NT2/D1 (cell line): ENCODE measurements around the gene PAQR3.
"Not testable (repeated sequence)": the region's sequence is repeated elsewhere in the genome, so short reads cannot be mapped to it uniquely, and the experiment has no call there.

ENCODE experiments used
- DNase-seq: peaks from one replicate; pipeline ENCODE4 v3.0.0-alpha.2; 2011; ENCODE audit warnings: low read depth, low spot score
- H3K27me3 ChIP-seq: 2 replicates; pipeline ENCODE4 v1.6.0; 2011; ENCODE audit warnings: mild to moderate bottlenecking; ENCODE audit not compliant: insufficient read length, insufficient read depth
- H3K36me3 ChIP-seq: 2 replicates; pipeline ENCODE4 v1.6.1; 2011; ENCODE audit warnings: mild to moderate bottlenecking, low read length, mixed read lengths; ENCODE audit not compliant: insufficient read depth, insufficient read length
- H3K4me1 ChIP-seq: 2 replicates; pipeline ENCODE4 v1.5.1; 2011; ENCODE audit not compliant: insufficient read depth, insufficient read length
- H3K4me3 ChIP-seq: 2 replicates; pipeline ENCODE4 v1.5.1; 2011; ENCODE audit warnings: low read depth; ENCODE audit not compliant: insufficient read length
- H3K9ac ChIP-seq: 2 replicates; pipeline ENCODE4 v1.6.0; 2011; ENCODE audit warnings: low read depth; ENCODE audit not compliant: insufficient read length
- H3K9me3 ChIP-seq: 2 replicates; pipeline ENCODE4 v1.5.1; 2011; ENCODE audit warnings: mild to moderate bottlenecking, low read length; ENCODE audit not compliant: insufficient read depth
- SUZ12 ChIP-seq: IDR thresholded peaks from 2 replicates; pipeline ENCODE4 v1.6.1; 2011; ENCODE audit not compliant: insufficient read length, insufficient read depth; ENCODE audit errors: extremely low read depth
- YY1 ChIP-seq: IDR thresholded peaks from 2 replicates; pipeline ENCODE4 v1.6.1; 2011; ENCODE audit not compliant: insufficient read length, insufficient read depth
- ZNF274 ChIP-seq: IDR thresholded peaks from 2 replicates; pipeline ENCODE4 v1.6.1; 2011; ENCODE audit warnings: mild to moderate bottlenecking, low read depth, low read length

Gene PAQR3

DNA sequence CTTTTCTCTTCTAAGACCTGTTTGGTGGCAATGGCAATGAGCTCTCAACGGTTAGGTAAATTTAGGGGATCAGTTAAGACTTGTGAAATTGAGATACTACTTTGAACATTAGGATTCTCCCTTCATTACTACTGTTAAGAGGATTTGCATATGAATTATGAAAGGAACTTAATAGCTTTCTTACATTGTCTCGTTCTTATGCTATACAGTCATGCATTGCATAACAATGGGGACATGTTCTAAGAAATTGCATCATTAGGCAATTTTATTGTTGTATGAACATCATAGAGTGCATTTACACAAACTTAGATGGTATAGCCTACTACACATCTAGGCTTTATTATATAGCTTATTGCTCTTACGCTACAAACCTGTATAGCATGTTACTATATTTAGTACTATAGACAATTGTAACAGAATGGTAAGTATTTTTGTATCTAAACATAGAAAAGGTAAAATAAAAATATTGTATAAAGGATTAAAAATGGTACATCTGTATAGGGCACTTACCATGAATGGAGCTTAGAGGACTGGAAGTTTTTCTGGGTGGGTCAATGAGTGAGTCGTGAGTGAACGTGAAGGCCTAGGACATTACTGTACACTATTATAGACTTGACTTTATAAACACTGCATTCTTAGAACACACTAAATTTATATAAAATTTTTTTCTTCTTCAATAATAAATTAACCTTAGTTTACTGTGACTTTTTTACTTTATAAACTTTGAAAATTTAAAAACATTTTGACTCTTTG lies 62.5 kb downstream of the PAQR3 start:
- Histone ChIP-seq H3K36me3 (peaks cover 34% of the 10 kb centered on the region), H3K4me1 (no peaks in the 10 kb centered on the region), H3K9ac (no peak overlapping the region), H3K27me3 (no peaks in the 10 kb centered on the region), H3K9me3 (no peaks in the 10 kb centered on the region), H3K4me3 (no peak overlapping the region)
- DNase-seq, result no peak
- TF ChIP-seq SUZ12 (no peak), YY1 (no peak), ZNF274 (no peak)

DNA sequence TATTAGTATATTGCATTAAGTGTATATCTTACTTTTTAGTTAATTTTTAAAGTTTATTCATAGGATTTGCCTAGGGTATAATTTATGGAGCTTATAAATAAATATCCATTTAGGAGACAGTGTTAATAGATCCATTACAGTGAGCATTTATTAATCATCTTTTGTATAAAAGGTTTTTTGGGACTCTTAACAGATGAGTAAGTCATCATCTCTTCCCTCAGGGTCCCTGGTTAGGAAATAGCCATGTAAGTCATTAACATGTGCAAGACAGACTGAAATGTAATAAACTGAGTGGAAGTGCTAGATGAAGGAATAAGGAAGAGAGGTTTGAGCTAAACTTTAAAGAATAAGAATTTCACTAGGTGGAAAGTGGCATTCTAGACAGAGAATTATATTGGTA lies 69.2 kb downstream of the PAQR3 start:
- Histone ChIP-seq H3K9ac (no peak overlapping the region), H3K27me3 (no peaks in the 10 kb centered on the region), H3K4me1 (no peaks in the 10 kb centered on the region), H3K4me3 (no peak overlapping the region), H3K9me3 (no peaks in the 10 kb centered on the region), H3K36me3 (peaks cover 51% of the 10 kb centered on the region)
- no peak for DNase-seq
- no peak for TF ChIP-seq YY1
- TF ChIP-seq ZNF274, result no peak
- no peak for TF ChIP-seq SUZ12

DNA sequence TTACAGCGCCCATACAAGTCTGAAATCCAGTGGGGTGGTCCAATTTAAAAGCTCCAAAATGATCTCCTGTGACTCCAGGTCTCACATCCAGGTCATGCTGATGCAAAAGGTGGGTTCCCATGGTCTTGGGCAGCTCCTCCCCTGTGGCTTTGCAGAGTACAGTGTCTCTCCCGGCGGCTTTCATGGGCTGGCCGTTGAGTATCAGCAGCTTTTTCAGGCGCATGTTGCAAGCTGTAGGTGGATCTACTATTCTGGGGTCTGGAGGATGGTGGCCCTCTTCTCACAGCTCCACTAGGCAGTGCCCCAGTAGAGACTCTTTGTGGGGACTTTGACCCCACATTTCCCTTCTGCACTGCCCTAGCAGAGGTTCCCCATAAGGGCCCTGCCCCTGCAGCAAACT lies 70.5 kb downstream of the PAQR3 start:
- DNase-seq, H3K4me1 ChIP-seq, H3K9me3 ChIP-seq, H3K4me3 ChIP-seq, H3K27me3 ChIP-seq, H3K9ac ChIP-seq: not testable (repeated sequence)
- peaks cover 45% of the 10 kb centered on the region for H3K36me3 ChIP-seq

DNA sequence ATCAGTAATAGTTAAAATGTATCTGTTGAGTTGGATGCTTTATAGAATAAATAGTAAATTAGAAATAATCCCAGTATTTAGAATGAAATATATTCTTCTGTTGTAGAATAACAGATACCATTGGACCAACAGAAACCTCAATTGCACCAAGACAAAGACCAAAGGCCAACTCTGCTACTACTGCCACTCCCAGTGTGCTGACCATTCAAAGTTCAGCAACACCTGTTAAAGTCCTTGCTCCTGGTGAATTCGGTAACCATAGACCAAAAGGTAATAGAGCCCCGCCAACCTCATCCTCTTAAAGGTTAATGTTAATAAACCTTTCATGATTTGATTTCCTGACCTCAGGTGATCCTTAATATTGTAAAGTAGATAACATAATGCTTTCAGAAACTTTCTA lies 73.8 kb downstream of the PAQR3 start:
- H3K4me1 ChIP-seq, result no peaks in the 10 kb centered on the region
- no peak overlapping the region for H3K9ac ChIP-seq
- DNase-seq, result no peak
- H3K4me3 ChIP-seq, result no peak overlapping the region
- no peaks in the 10 kb centered on the region for H3K27me3 ChIP-seq
- TF ChIP-seq SUZ12 (no peak), ZNF274 (no peak), YY1 (no peak)
- H3K36me3 ChIP-seq, result peaks cover 21% of the 10 kb centered on the region
- H3K9me3 ChIP-seq, result no peaks in the 10 kb centered on the region

DNA sequence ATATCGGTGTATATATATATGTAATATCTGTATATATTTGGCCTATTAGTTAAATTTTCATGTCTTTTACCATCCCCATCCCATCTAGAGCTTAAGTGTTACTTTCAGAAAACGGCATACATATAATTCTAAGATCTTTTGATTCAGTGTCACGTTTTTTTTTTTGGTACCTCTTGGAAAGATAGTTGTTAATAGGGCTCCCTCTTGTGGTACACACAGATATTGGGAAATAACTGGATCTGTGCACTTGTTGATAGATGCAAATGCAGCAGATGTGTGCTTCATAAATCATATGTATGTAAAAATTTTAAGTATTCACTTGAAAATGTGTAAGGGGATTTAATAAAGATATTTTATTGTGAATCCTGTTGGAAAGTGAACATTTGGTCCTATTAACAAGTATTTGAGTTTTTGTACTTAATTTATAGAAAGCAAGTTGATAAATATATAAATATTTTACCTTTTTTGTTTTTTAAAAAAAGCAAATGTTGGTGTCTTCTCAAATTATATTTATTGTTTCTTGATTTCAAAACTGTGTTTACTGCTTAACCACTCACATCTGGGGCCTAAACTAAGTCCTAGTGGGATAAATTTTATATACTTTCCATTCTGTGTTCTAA lies 74.7 kb downstream of the PAQR3 start:
- Histone ChIP-seq H3K9ac (no peak overlapping the region), H3K27me3 (no peaks in the 10 kb centered on the region), H3K9me3 (no peaks in the 10 kb centered on the region), H3K4me3 (no peak overlapping the region), H3K4me1 (no peaks in the 10 kb centered on the region), H3K36me3 (peaks cover 28% of the 10 kb centered on the region)
- no peak for TF ChIP-seq YY1
- TF ChIP-seq SUZ12, result no peak
- no peak for TF ChIP-seq ZNF274
- DNase-seq, result peak; percentile 18

DNA sequence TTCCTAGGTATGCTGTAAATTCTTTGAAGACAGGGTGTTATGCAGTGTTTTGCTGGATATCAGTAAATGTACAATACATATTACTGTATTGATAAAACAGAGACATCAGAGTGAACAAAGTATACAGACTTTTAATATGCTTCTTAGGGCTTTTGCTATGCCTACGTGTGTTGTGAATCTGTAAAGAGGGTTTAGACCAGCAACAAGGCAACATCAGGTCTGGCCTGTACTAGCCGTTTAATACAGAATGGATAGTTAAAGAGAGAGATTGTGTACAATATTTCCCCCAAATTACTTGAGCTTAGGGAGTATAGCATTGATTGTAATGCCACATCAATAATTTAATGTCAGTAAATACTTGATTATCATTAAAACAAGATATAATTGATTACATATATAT lies 75.2 kb downstream of the PAQR3 start:
- Histone ChIP-seq H3K9me3 (no peaks in the 10 kb centered on the region), H3K27me3 (no peaks in the 10 kb centered on the region), H3K36me3 (peaks cover 29% of the 10 kb centered on the region), H3K4me3 (no peak overlapping the region), H3K9ac (no peak overlapping the region), H3K4me1 (no peaks in the 10 kb centered on the region)
- TF ChIP-seq SUZ12 (no peak), YY1 (no peak), ZNF274 (no peak)
- no peak for DNase-seq

DNA sequence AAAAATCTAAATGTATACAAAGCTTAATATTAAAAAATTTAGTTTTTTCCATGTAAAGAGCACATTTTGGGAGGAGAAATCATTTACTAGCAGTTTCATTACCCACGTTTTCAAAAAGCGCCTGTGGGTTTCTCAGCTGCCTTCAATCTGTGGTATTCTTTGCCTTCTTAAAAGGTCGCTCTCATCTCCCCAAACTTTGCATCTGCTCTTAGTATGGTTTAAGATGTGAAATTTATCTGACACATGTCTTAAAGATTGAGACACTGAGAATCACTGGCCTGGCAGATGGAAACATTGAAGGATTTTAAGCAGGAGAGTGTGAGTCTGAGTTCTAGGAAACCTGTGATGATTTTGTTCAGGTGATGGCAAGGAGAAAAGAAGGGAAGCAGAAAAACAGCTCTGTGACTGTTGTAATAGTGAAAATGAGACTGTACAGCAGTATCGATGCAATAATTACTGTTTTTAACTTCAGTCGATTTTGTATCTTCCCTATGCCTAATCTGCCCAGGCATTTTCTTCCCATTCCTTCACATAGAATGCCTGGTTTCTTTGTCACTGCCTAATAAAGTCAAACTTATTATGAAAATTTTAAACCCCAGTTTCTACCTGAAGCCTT lies 75.9 kb downstream of the PAQR3 start:
- no peak overlapping the region for H3K9ac ChIP-seq

More for the DNA sequence above, 75.9 kb downstream of the PAQR3 start:
- H3K36me3 ChIP-seq, result peaks cover 29% of the 10 kb centered on the region
- TF ChIP-seq ZNF274 (no peak), SUZ12 (no peak), YY1 (no peak)
- no peak overlapping the region for H3K4me3 ChIP-seq
- no peaks in the 10 kb centered on the region for H3K9me3 ChIP-seq
- no peaks in the 10 kb centered on the region for H3K4me1 ChIP-seq
- DNase-seq, result no peak
- no peaks in the 10 kb centered on the region for H3K27me3 ChIP-seq
